AG04449 (cell line): ENCODE data around the gene RASSF8.

Experiments
- CTCF ChIA-PET: fragments of 350-600 bp; formaldehyde crosslinking; extraction: SDS; loops from one replicate; lab custom pipeline; 2021; ENCODE audit warnings: antibody characterized with exemption; lab: Yijun Ruan, JAX
- POLR2A ChIA-PET: fragments of 400-600, 350-600 bp; formaldehyde crosslinking; extraction: SDS; loops from one replicate; lab custom pipeline; 2020; ENCODE audit warnings: antibody characterized with exemption, inconsistent platforms; lab: Yijun Ruan, JAX
- DNase-seq: peaks from one replicate; pipeline ENCODE4 v3.0.0-alpha.2; 2010; ENCODE audit warnings: low read depth, low spot score
- H3K4me3 ChIP-seq: 2 replicates; pipeline ENCODE4 v1.5.1; 2011; ENCODE audit warnings: low read depth, mild to moderate bottlenecking, control low read depth, low read length
- TF ChIP-seq, protein P1 (sequence below): IDR thresholded peaks from one replicate; pipeline ENCODE4 v1.5.1; 2011; ENCODE audit warnings: mild to moderate bottlenecking, moderate library complexity, low read length, control low read depth, inconsistent platforms; ENCODE audit not compliant: insufficient read depth; ENCODE audit errors: missing control alignments

Gene RASSF8

DNA sequence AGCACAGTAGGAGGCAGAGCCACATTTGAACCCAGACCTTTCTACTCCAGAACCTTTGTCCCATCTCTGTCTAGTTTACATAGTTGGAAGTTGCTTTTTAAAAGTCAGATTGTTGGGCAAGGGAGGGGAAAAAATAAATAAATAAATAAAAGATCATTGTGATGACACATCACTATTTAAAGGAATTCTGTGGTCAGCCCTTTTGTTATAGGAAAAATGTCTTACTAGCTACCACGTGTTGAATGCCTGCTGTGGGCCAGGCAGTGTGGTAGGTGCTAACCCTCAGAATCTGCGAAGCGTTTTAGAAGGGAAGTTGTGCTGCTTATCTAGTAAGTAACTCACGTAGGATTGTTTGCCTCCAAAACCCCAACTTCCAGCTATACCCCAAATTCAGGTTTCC is 104.1 kb downstream of the RASSF8 start:
- TF ChIP-seq, protein P1, sequence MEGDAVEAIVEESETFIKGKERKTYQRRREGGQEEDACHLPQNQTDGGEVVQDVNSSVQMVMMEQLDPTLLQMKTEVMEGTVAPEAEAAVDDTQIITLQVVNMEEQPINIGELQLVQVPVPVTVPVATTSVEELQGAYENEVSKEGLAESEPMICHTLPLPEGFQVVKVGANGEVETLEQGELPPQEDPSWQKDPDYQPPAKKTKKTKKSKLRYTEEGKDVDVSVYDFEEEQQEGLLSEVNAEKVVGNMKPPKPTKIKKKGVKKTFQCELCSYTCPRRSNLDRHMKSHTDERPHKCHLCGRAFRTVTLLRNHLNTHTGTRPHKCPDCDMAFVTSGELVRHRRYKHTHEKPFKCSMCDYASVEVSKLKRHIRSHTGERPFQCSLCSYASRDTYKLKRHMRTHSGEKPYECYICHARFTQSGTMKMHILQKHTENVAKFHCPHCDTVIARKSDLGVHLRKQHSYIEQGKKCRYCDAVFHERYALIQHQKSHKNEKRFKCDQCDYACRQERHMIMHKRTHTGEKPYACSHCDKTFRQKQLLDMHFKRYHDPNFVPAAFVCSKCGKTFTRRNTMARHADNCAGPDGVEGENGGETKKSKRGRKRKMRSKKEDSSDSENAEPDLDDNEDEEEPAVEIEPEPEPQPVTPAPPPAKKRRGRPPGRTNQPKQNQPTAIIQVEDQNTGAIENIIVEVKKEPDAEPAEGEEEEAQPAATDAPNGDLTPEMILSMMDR, result no peak
- DNase-seq, result no peak
- H3K4me3 ChIP-seq, result no peak overlapping the region
- ChIA-PET CTCF (interaction anchor here (1.1 kb wide), 2 partner anchors 29 to 626 kb away, joined by 3 read pairs; no protein-coding TSS in a partner anchor), POLR2A (no interaction called here)

DNA sequence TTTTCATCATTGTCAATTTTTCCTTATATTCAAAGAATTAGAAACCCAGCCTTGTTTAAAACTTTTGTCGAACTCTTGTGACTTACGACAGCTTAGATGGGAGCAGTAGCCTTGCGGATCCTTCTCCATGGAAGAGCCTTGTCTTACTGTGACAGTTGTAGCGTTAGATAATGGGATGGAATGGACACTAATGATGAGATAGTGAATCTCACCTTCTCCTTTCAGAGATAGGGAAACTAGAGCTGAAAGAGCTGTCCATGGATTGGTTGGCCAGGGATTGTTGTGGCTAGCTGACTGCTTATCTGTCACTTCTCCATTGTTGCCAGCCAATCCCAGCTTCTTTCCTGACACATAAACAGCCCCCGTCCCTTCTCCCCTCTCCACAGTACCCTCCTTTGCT is 107.0 kb downstream of the RASSF8 start:
- ChIA-PET CTCF (interaction anchor here (0.5 to 1.8 kb wide), 3 partner anchors 32 to 630 kb away, joined by 3 to 6 read pairs (median 3); no protein-coding TSS in a partner anchor), POLR2A (no interaction called here)
- H3K4me3 ChIP-seq, result no peak overlapping the region
- DNase-seq, result no peak
- TF ChIP-seq, protein P1, result no peak

DNA sequence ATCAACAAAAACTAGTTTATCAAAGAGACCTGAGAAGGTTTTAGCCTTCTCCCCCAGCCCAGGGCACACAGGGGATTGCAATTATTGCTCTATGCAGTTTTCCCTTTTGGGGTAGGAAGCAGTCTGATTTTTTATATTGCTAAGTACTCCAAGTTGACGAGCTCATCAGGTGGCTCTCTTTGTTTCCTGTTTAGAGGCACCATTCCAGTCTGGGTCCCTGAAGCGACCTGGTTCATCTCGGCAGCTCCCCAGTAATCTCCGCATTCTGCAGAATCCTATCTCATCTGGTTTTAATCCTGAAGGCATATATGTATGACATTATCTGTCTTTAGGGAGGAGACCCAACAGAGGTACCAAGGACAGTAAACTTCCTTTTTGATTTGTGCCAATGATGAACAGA is 110.0 kb downstream of the RASSF8 start:
- no peak for DNase-seq
- no peak overlapping the region for H3K4me3 ChIP-seq
- CTCF ChIA-PET, result interaction anchor here (2.0 kb wide), 1 partner anchor 8 kb away, joined by 6 read pairs; no protein-coding TSS in a partner anchor
- TF ChIP-seq, protein P1, result no peak
- POLR2A ChIA-PET, result no interaction called here

DNA sequence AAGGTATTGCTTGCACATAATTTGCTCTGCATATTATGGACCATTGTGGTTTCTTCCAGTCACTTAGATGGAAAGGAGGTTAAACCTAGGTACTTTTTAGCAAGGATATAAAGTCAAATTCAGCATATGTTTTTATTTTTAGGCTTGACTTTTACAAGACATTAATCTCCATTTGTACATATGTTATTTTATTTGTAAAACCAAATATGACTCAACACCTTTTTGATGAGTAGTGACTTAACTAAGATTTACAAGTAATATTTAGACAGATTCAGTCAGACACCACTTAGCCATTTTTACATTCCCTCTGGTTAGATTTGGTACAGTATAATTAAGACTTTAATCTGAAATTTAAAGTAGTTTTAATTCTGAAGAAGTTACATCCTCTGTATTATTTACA is 111.3 kb downstream of the RASSF8 start:
- ChIA-PET CTCF (interaction anchor here (1.0 to 2.0 kb wide), 3 partner anchors 9 to 13 kb away, joined by 3 to 6 read pairs (median 3); no protein-coding TSS in a partner anchor), POLR2A (no interaction called here)
- H3K4me3 ChIP-seq, result no peak overlapping the region
- TF ChIP-seq, protein P1, result no peak
- no peak for DNase-seq

DNA sequence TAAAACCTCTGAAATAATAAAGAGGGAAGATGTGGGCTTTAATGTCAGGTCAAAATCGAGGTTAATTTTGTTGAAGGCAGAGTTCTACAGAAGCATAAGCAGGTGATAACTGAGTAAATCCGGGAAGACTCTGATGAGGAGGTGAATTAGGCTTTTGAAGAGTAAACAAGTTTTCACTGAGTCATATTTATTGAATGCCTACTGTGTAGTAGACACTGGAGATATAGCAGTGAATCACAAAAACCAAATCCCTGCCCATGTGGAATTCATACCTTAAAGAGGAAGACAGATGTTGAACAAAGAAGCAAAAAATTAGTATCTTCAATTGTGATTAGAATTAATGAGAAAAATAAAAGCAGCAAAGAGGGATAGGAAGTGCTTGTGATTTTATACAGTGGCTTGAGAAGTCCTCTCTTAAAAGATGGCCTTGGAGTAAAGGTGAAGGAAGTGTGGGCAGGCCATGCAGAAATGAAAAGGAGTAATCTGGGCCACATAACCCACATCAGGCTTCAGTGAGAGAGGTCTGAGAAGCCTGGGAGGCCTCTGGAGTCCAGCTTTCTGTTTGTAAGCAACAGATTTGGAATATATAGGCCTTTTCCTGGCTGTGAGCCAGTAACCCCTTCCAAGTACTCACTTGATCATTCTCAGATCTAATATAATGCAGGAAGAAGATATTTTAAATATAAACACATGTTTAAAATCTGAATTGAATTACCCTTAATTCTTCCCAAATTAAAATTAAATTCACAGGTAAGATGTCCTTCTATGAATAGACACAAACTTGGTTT is 119.6 kb downstream of the RASSF8 start:
- TF ChIP-seq, protein P1, result no peak
- CTCF ChIA-PET, result interaction anchor here (1.0 kb wide), 1 partner anchor 9 kb away, joined by 3 read pairs; no protein-coding TSS in a partner anchor
- H3K4me3 ChIP-seq, result no peak overlapping the region
- DNase-seq, result no peak
- POLR2A ChIA-PET, result no interaction called here

DNA sequence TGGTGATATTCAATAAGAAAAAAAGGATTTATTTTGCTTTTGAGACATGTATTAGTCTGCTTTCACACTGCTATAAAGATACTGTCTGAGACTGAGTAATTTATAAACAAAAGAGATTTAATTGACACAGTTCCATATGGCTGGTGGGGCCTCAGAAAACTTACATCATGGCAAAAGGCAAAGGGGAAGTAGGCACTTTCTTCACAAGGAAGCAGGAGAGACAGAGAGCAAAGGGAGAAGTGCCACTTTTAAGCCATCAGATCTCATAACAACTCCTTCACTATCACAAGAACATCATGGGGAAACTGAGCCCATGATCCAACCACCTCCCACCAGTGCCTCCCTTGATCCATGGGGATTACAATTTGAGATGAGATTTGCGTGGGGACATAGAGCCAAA is 122.4 kb downstream of the RASSF8 start:
- ChIA-PET POLR2A (no interaction called here), CTCF (interaction anchor here (0.6 to 1.3 kb wide), 3 partner anchors 16 to 554 kb away, joined by 3 to 5 read pairs (median 3); no protein-coding TSS in a partner anchor)
- TF ChIP-seq, protein P1, result no peak
- DNase-seq, result no peak
- no peak overlapping the region for H3K4me3 ChIP-seq
